ENCODE data around the gene KRT3. TPM values are rescaled to one million over a fixed set of nuclear protein-coding genes. Genes with fewer than 3 reads are reported as not detected.

Gene KRT3
- total RNA-seq, 1 experiment from 2014 or later, result not detected

Other genes with a start within 250 kb of the KRT3 start
- gene KRT71, start 243.0 kb downstream of the KRT3 start, total RNA-seq (2014; rRNA removed; shearing (Covaris generic)), result not detected in 2 replicates
- not detected in 2 replicates for gene KRT74, start 222.3 kb downstream of the KRT3 start, total RNA-seq (2014; rRNA removed; shearing (Covaris generic))
- gene KRT72, start 194.7 kb downstream of the KRT3 start, total RNA-seq (2014; rRNA removed; shearing (Covaris generic)), result not detected in 2 replicates
- not detected in 2 replicates for gene KRT73, start 177.6 kb downstream of the KRT3 start, total RNA-seq (2014; rRNA removed; shearing (Covaris generic))
- not detected in 2 replicates for gene KRT2, start 143.9 kb downstream of the KRT3 start, total RNA-seq (2014; rRNA removed; shearing (Covaris generic))
- not detected in 2 replicates for gene KRT1, start 115.7 kb downstream of the KRT3 start, total RNA-seq (2014; rRNA removed; shearing (Covaris generic))
- gene KRT77, start 92.6 kb downstream of the KRT3 start, total RNA-seq (2014; rRNA removed; shearing (Covaris generic)), result not detected in 2 replicates
- gene KRT76, start 18.8 kb downstream of the KRT3 start, total RNA-seq (2014; rRNA removed; shearing (Covaris generic)), result not detected in 2 replicates
- gene KRT4, start 18.0 kb upstream of the KRT3 start, total RNA-seq (2014; rRNA removed; shearing (Covaris generic)), result not detected in 2 replicates
- gene KRT79, start 38.2 kb upstream of the KRT3 start, total RNA-seq (2014; rRNA removed; shearing (Covaris generic)), result not detected in 2 replicates
- gene KRT78, start 52.9 kb upstream of the KRT3 start, total RNA-seq (2014; rRNA removed; shearing (Covaris generic)), result 0.22 TPM in 1 of 2 replicates, not detected in the other
- 38.8 and 54.8 TPM in 2 replicates for gene KRT8, start 109.0 kb upstream of the KRT3 start, total RNA-seq (2014; rRNA removed; shearing (Covaris generic))
- gene KRT18, start 153.0 kb upstream of the KRT3 start, total RNA-seq (2014; rRNA removed; shearing (Covaris generic)), result 643 and 924 TPM in 2 replicates
- 248 and 279 TPM in 2 replicates for gene EIF4B, start 210.3 kb upstream of the KRT3 start, total RNA-seq (2014; rRNA removed; shearing (Covaris generic))

Measured in M059J (cell line).